HG03095 (cell line): Measurements from ENCODE around the gene NDUFS1.
"Not testable (repeated sequence)": the region's sequence is repeated elsewhere in the genome, so short reads cannot be mapped to it uniquely, and the experiment has no call there.

Experiments
- ATAC-seq: cut with Tn5 transposase; IDR thresholded peaks from one replicate; pipeline ENCODE4 v1.9.1; 2021; ENCODE audit warnings: moderate library complexity; ENCODE audit not compliant: unreplicated experiment

Gene NDUFS1

GRCh38 chr2:206105541-206105940 is 53.7 kb downstream of the NDUFS1 start:
- ATAC-seq: no peak

GRCh38 chr2:206105038-206105437 is 54.2 kb downstream of the NDUFS1 start:
- ATAC-seq: no peak

- not testable (repeated sequence) for ATAC-seq
Observed at GRCh38 chr2:206098872-206099271, 60.4 kb downstream of the NDUFS1 start.

GRCh38 chr2:206098471-206098870 is 60.8 kb downstream of the NDUFS1 start:
- no peak for ATAC-seq

- ATAC-seq: no peak
Observed at GRCh38 chr2:206096876-206097275, 62.4 kb downstream of the NDUFS1 start.

GRCh38 chr2:206095536-206096332 is 63.5 kb downstream of the NDUFS1 start:
- no peak for ATAC-seq

- no peak for ATAC-seq
Observed at GRCh38 chr2:206092297-206092696, 66.9 kb downstream of the NDUFS1 start.

- no peak for ATAC-seq
Observed at GRCh38 chr2:206088248-206088647, 71.0 kb downstream of the NDUFS1 start.

- ATAC-seq: no peak
Observed at GRCh38 chr2:206086716-206087350, 72.4 kb downstream of the NDUFS1 start.

GRCh38 chr2:206085742-206086445 is 73.3 kb downstream of the NDUFS1 start, which contains the start of gene INO80D:
Gene INO80D (minus strand): TSS chr2:206086174. CDS start chr2:206063016, 23,158 bp downstream.
- ATAC-seq: peak; percentile 87

GRCh38 chr2:206084870-206085741 is 74.1 kb downstream of the NDUFS1 start:
- ATAC-seq: peak; percentile 22

- no peak for ATAC-seq
Observed at GRCh38 chr2:206084439-206084869, 74.8 kb downstream of the NDUFS1 start.

GRCh38 chr2:206083602-206084438 is 75.4 kb downstream of the NDUFS1 start:
- no peak for ATAC-seq

- no peak for ATAC-seq
Observed at GRCh38 chr2:206082298-206082843, 76.9 kb downstream of the NDUFS1 start.

- no peak for ATAC-seq
Observed at GRCh38 chr2:206080927-206081326, 78.3 kb downstream of the NDUFS1 start.

- no peak for ATAC-seq
Observed at GRCh38 chr2:206079699-206080465, 79.4 kb downstream of the NDUFS1 start.

GRCh38 chr2:206077879-206078278 is 81.4 kb downstream of the NDUFS1 start:
- not testable (repeated sequence) for ATAC-seq

GRCh38 chr2:206075113-206075512 is 84.1 kb downstream of the NDUFS1 start:
- no peak for ATAC-seq

- ATAC-seq: no peak
Observed at GRCh38 chr2:206071807-206072206, 87.4 kb downstream of the NDUFS1 start.
